ENCODE data around the gene XYLT1.

XYLT1 gene

DNA sequence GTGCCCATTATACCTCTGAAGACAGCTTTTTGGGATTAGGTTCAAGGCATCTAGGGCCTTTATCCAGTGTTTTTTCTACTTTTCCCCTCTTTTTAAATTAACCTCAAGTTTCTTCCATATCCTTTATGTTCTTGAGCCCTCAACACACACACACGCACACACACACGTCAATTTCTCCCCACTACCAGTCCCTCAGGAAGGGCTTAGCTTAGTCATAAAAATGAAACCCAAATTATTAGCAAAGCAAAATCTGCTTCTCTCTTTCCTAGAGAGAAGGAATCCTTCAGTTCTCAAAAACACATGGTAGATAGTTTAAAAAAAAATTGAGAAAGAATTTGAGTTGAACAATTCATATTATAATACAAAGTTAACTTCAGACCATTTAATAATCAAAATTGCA lies 401.1 kb downstream of the XYLT1 start:
- no peak for DNase-seq

DNA sequence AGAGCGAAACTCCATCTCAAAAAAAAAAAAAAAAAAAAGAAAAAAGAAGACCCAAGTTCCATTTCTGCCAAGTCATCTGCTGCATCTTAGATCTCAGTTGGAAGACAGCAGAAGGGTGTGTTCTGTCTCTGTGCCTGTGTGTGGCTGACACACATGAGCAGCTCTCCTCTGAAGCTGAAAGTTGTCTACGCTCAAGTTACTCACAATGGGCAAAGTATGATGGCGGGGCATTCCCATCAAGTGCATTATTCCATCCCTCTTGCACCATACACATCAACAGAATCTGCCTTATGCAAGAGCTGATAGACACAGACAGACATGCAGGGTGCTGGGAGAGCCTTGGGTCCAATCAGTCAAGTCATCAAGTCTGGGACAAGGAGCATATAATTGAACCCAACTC lies 402.2 kb downstream of the XYLT1 start:
- DNase-seq = no peak

DNA sequence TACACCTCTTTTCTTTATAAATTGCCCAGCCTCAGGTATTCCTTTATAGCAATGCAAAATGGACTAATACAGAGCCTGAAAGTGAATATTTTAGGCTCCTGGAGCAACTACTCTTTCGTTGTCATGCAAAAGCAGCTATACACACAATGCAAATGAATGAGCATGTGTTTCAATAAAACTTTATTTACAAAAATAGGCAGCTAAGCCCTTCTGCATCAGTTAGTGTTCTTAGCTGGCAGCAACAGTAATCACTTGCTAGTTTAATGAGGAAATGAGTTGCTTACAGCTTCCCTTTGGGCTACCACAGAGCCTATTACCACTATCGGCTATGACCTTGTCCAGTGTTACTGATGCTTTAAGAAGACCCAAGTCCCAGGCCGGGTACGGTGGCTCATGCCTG lies 402.9 kb downstream of the XYLT1 start:
- DNase-seq = no peak

DNA sequence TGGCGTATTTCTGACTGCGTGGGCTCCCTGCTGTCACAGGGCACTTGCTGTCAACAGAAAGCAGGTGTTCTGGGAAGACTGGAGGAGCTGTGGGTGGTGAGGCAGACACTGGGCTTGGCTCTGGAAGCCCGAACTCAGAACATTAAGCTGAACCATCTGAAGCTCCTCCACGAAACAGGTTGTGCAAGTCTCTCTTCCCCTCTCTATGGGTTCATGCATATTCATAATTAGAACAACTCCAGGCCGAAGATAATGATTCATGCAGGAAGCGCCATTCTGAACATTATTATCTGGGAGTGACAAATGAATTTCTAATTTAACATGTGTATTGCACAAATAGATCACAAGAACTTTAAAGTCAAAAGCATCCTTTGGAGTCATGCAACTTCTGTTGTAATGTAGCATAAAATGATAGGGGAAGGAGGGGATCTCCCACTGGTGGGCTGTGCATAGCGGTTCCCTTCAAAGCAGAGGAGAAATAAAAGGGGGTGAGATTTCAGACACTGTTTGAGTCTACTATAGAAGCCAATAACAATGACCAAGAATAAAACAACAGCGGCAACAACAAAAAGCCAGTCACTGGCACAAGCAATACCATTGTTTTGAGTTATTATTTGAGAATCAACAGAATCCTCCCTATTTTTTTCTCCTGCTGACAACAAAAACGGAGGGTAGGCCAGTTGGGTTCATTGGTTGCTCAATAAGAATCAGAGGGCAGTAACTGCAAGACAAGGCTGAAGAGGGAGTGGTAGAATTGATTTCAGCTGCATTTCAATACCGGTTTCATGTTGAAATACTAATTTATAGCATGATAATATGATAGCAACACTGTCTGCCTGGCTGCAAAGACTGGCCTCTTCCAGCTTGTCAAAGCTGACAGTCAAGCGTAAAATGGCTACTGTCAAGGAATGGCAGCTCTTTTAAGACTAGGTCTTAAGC lies 407.3 kb downstream of the XYLT1 start:
- DNase-seq = no peak

DNA sequence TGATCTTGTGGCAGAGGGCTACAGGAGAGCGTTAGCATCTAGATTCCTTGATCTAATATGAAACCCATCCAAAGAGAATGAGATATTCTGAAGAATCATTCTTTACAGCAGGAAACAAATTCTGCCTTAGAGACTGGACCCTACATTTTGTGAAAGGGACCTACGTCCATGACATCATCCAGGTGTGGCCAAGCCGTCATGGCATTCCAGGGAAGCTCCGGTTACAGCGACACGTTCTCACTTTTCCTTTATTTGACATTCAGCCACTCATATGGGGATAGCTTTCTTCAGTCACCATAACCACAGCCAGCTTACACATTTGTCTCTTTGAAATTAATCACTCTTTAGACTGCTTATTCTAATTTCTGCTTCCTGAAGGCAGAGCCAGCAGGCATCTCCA lies 408.1 kb downstream of the XYLT1 start:
- no peak for DNase-seq

DNA sequence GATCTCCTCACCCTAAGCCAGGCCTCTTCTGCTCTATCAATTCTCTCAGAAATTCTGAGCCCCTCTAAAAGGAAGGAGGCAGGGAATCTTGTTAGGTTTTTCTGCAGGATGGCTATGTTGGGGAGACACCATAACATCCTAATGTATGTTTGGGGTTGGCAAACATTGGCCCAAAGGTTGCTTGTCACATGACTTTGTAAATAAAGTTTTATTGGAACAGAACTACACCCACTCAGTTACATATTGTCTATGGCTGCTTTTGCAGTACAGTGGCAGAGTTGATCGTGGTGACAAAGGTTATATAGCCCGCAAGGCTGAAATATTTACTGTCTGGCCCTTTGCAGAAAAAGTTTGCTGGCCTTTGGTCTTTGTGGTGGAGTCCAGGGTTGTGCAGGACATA lies 409.4 kb downstream of the XYLT1 start:
- no peak for DNase-seq

DNA sequence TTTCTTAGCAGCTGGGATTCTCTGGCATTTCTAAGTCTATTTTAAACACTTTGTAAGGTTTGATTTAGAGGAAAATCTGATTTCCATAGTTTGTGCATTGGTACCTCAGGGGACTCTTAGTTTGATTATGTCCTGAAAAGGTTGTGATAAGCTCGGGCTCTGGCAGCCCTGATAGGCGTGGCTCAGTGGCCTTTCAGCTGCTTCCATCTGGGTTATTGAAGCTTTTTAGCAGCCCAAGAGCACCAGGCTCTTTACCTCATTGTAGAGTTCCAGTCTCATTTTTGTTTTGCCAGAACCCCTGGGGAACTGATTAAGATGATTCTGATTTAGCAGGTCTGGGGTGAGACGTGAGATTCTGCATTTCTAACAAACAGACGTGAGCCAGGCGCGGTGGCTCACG lies 412.3 kb downstream of the XYLT1 start:
- DNase-seq = no peak

DNA sequence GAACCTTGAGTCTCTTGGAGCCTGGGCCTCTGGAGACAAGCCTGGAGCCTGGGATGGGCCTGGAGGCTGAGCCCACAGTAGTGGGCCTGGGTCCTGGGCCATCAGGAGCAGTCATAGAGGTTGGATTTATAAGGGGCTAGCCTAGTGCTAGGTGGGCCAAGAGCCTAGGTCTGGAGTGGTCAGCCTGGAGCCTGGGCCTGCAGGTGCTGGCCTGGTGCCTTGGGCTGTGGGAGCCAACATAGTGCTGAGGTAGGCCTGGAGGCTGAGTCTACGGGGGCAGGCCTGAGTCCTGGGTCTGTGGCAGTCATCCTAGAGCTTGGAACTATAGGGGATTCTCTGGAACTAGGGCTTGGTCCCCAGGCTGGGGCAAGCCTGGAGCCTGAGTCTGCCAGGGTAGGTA lies 414.1 kb downstream of the XYLT1 start:
- no peak for DNase-seq

DNA sequence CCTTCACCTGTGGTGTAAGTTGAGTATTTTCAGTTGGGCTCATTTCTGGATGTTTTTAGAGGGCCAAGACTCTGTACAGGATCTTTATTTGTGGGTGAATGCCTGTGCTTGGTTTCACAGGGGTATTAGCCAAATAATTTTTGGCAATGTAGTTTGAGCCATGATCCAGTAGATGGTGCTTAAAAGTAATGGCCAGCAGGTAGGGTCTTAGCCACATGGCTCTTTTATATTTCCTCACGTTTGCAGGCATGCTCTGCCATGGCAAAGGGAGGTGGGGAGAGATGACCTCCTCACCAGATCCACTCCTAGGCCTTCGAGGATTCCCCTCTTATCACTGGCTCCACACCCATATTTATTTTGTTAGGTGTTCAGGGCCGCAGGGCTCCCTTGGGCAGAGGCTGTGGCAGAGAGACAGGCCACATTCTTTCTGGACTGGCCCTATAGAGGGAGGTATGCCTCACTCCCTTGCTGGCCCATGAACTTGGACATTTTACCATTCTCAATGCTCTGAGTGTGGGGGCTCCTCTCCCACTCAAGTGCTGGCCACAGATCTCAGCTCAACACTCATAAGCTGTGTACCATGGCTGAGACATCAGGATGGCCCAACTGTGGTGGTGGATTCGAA lies 417.1 kb downstream of the XYLT1 start:
- DNase-seq = no peak

All from NCI-H526 treated with DMSO at 0.1 percent for 48 hours (cell line).